Glutamatergic neuron (in vitro differentiated cells): ENCODE measurements around the gene LIX1. TPM values are rescaled to one million over a fixed set of nuclear protein-coding genes. Genes with fewer than 3 reads are reported as not detected.
A peak's percentile ranks its signal among the peaks of the same experiment; 100 is the strongest.

Experiments used
- DNase-seq: peaks from one replicate; pipeline ENCODE4 v3.0.0; 2022
- H3K27ac Mint-ChIP-seq: one replicate; pipeline ENCODE4 v1.8.0; 2020; ENCODE audit warnings: mild to moderate bottlenecking, mixed read lengths, inconsistent platforms; ENCODE audit not compliant: unreplicated experiment
- H3K27me3 Mint-ChIP-seq: one replicate; pipeline ENCODE4 v1.8.0; 2020; ENCODE audit warnings: mild to moderate bottlenecking, moderate library complexity, mixed read lengths, inconsistent platforms; ENCODE audit not compliant: unreplicated experiment
- H3K36me3 Mint-ChIP-seq: one replicate; pipeline ENCODE4 v1.8.0; 2020; ENCODE audit warnings: mild to moderate bottlenecking, mixed read lengths, inconsistent platforms; ENCODE audit not compliant: unreplicated experiment
- H3K4me1 Mint-ChIP-seq: one replicate; pipeline ENCODE4 v1.8.0; 2020; ENCODE audit warnings: mild to moderate bottlenecking, low read depth, mixed read lengths, inconsistent platforms; ENCODE audit not compliant: unreplicated experiment
- H3K4me3 Mint-ChIP-seq: one replicate; pipeline ENCODE4 v1.8.0; 2020; ENCODE audit warnings: mild to moderate bottlenecking, mixed read lengths, inconsistent platforms; ENCODE audit not compliant: unreplicated experiment
- H3K9me3 Mint-ChIP-seq: one replicate; pipeline ENCODE4 v1.8.0; 2020; ENCODE audit warnings: mild to moderate bottlenecking, moderate library complexity, mixed read lengths, inconsistent platforms; ENCODE audit not compliant: unreplicated experiment
- total RNA-seq: library from RNA; stranded (reverse); fragmentation: NEBNext Ultra II Directional; extraction: Animal tissue kit (Norgen Biotek cat#: 25700); gene quantifications from one replicate; pipeline ENCODE4 v1.2.1, GENCODE V29; 2021; ENCODE audit not compliant: unreplicated experiment
- TF ChIP-seq, protein P1 (sequence below): fragments of 200-600 bp; sonication (generic); IDR thresholded peaks from one replicate; pipeline ENCODE4 v1.5.0; 2021; ENCODE audit not compliant: partially characterized antibody, unreplicated experiment

LIX1 gene
- total RNA-seq, 1 donor from 2014 or later: not detected

DNA sequence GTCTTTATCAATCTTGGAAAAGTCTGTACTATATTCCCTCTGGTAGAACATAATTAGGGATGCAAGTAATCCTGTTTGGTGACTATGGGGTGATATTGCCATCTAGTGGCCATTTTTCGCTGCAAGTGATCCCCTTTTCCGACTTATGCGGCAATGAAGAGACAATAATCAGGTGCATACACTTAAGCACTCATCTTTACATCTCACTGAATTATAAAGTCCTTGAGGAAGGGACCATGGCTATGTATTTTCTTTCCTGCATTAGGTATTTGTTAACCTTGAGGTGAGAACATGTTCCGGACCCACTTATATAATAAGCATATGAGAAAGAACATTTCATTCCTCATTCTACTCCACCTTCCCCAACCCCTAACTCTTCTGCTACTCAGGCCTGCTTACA, 19.6 kb upstream of the LIX1 start:
- H3K4me1 Mint-ChIP-seq: no peaks in the 10 kb centered on the region
- TF ChIP-seq, protein P1, sequence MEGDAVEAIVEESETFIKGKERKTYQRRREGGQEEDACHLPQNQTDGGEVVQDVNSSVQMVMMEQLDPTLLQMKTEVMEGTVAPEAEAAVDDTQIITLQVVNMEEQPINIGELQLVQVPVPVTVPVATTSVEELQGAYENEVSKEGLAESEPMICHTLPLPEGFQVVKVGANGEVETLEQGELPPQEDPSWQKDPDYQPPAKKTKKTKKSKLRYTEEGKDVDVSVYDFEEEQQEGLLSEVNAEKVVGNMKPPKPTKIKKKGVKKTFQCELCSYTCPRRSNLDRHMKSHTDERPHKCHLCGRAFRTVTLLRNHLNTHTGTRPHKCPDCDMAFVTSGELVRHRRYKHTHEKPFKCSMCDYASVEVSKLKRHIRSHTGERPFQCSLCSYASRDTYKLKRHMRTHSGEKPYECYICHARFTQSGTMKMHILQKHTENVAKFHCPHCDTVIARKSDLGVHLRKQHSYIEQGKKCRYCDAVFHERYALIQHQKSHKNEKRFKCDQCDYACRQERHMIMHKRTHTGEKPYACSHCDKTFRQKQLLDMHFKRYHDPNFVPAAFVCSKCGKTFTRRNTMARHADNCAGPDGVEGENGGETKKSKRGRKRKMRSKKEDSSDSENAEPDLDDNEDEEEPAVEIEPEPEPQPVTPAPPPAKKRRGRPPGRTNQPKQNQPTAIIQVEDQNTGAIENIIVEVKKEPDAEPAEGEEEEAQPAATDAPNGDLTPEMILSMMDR: peak; percentile 86

DNA sequence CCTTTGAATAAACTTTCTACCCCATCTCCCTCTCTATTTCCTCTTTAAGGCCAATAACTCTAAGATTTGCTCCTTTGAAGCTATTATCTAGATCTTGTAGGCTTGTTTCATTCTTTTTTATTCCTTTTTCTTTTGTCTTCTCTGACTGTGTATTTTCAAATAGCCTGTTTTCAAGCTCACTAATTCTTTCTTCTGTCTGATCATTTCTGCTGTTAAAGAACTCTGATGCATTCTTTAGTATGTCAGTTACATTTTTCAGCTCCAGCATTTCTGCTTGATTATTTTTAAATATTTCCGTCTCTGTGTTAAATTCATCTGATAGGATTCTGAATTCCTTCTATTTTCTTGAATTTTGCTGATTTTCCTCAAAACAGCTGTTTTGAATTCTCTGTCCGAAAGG, 15.3 kb upstream of the LIX1 start:
- Mint-ChIP-seq H3K4me3 (no peak overlapping the region), H3K36me3 (peaks cover 27% of the 10 kb centered on the region), H3K27ac (no peak overlapping the region), H3K27me3 (no peaks in the 10 kb centered on the region), H3K4me1 (no peaks in the 10 kb centered on the region), H3K9me3 (peaks cover 10% of the 10 kb centered on the region)
- no peak for DNase-seq
- TF ChIP-seq, protein P1: no peak

More for the DNA sequence above, 19.6 kb upstream of the LIX1 start:
- H3K36me3 Mint-ChIP-seq: peaks cover 18% of the 10 kb centered on the region
- peaks cover 10% of the 10 kb centered on the region for H3K9me3 Mint-ChIP-seq
- H3K27ac Mint-ChIP-seq: no peak overlapping the region
- no peaks in the 10 kb centered on the region for H3K27me3 Mint-ChIP-seq
- H3K4me3 Mint-ChIP-seq: no peak overlapping the region
- DNase-seq: peak; percentile 65

DNA sequence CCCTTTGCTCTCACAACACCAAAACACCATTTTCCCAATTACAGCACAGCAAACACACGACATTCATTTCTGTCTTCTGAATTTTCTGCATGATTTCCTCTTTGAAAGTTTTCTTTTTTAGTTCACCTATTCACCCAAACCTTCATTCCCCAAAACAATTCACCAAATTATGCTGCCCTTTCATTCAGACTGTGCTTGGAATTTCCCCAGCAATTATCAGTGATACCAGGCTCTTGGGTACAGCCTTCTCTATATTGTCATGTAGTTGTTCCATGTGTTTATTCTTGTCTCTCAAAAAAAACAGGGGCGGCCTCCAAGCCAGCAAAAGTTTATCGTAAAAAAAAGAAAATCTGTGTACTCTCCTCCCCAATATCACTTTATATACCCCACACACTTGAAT, 9.0 kb upstream of the LIX1 start:
- H3K4me3 Mint-ChIP-seq: no peak overlapping the region
- H3K4me1 Mint-ChIP-seq: no peaks in the 10 kb centered on the region
- no peaks in the 10 kb centered on the region for H3K9me3 Mint-ChIP-seq
- peaks cover 2% of the 10 kb centered on the region for H3K36me3 Mint-ChIP-seq
- DNase-seq: no peak
- TF ChIP-seq, protein P1: no peak
- H3K27me3 Mint-ChIP-seq: no peaks in the 10 kb centered on the region
- no peak overlapping the region for H3K27ac Mint-ChIP-seq

DNA sequence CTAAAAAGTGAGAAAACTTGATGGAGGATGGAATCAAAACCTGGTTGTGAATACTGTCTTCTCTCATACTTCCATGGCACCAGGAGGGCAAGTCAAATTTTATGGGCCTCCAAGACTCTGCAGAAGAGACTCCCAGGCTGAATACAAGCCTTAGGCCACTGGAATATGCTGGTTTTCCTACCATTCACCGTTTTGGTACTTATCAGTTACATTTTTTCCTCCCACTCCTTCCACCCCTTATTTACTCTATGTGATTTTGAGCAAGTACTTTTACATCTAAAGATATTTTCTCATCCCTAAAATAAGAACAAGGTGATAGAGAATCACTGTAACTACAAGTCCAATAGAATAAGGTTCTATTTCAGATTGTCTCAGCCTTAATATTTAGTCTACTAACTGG, 8.0 kb upstream of the LIX1 start:
- no peaks in the 10 kb centered on the region for H3K36me3 Mint-ChIP-seq
- H3K4me1 Mint-ChIP-seq: no peaks in the 10 kb centered on the region

DNA sequence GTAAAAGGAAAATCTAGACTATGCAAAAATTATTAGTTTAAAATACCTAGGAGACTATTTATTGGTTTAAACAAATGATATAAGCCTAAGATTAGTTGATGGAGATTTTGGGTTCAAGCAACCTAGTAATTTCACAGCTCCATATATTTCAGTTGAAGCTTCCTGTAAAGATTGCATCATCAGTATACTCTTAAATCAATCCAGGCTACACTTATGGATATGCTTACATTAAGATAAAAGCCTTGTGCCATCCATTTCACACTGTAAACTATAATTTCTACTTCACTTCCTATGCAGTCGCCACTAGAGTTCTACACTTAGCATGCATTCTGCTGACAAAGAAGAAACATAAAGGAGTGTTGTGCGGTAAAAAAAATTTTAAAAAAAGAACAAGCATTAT, 7.3 kb upstream of the LIX1 start:
- H3K36me3 Mint-ChIP-seq: no peaks in the 10 kb centered on the region
- no peak overlapping the region for H3K4me3 Mint-ChIP-seq
- no peaks in the 10 kb centered on the region for H3K27me3 Mint-ChIP-seq
- no peak overlapping the region for H3K27ac Mint-ChIP-seq
- no peaks in the 10 kb centered on the region for H3K4me1 Mint-ChIP-seq
- TF ChIP-seq, protein P1: no peak
- no peaks in the 10 kb centered on the region for H3K9me3 Mint-ChIP-seq
- DNase-seq: no peak

More for the DNA sequence above, 8.0 kb upstream of the LIX1 start:
- H3K9me3 Mint-ChIP-seq: no peaks in the 10 kb centered on the region
- H3K4me3 Mint-ChIP-seq: no peak overlapping the region
- TF ChIP-seq, protein P1: no peak
- H3K27ac Mint-ChIP-seq: no peak overlapping the region
- DNase-seq: no peak
- H3K27me3 Mint-ChIP-seq: no peaks in the 10 kb centered on the region
